Dedifferentiated amniotic fluid mesenchymal stem cell (primary cell): ENCODE measurements around the gene KNCN.

Experiments
- DNase-seq: peaks from one replicate; pipeline ENCODE4 v3.0.0-alpha.2; 2016; ENCODE audit errors: extremely low spot score

Gene KNCN

GRCh38 chr1:46544561-46545240 lies 6.7 kb downstream of the KNCN start:
- no peak for DNase-seq

DNA sequence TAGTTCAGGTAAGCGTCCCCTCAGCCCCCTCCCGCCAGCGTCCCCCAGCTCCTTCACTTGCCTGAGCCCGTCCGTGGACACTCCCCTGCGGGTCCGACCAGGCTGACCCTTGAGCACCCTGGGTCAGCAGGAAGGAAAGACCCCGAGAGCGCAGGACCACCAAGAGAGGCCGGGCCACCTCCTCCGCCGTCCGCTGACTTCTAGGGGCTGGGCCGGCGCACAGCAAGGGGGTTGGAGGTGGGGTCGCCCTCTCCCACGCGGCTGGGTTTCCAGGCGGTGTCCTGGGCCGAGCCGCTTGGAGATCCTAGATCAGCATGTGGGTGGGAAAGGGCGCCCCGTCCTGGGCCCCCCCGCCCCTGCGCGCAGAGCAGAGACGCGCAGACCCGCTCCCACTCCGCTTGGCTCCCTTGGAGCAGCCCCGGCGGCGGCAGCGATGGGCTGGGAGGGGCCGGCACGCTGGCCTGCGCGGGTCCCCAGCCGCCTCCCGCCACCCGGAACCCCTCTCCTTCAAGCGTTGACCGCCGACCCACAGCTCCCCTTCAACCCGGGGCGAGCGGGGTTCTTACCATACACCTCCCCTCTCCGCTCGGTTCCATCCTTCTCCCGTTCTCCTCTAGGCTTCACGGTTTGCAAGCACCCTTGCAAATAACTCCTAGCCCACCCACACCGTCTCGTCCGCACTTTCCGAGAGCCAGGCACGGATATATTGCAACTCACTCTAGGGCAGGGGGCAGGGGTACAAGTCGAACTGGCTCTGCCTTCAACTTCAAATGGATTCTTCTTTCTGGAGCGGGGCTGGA lies 7.5 kb downstream of the KNCN start:
- no peak for DNase-seq

DNA sequence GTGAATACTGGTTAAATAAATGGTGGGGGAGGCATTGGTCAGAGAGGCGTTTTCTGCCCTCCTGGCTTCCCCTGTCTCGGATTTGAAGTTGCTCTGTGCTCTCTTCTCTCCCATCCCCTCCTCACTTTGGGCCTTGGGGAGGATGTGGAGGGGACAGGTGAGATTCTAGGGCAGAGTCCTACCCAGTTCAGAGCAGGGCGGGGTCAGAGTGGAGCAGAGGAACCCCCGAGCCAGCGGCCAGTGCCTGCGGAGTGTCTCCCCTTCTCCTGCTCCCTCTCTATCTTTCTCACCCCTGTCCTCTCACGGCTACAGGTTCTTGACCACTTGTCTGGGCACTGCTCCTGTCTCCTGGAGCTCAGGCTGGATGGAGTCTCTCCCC lies 8.1 kb downstream of the KNCN start:
- DNase-seq: no peak

DNA sequence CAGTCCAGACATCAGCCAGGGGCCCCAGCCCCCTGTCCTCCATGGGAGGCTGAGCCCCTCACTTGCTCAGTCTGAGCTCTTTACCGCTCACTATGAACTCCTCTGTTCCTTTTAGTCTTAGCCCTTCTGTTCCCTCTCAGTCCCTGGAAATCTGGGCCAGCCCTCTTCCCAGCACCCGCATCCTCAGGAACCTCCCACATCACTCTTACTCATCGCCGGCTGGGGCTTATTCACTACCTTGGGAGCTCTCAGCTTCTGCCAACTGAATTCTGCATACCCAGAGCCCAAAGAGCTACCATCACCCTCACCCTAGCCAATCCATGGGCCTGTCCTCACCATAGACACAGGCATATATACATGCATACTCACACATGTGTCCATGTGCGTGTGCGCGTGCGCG lies 11.5 kb downstream of the KNCN start:
- no peak for DNase-seq

DNA sequence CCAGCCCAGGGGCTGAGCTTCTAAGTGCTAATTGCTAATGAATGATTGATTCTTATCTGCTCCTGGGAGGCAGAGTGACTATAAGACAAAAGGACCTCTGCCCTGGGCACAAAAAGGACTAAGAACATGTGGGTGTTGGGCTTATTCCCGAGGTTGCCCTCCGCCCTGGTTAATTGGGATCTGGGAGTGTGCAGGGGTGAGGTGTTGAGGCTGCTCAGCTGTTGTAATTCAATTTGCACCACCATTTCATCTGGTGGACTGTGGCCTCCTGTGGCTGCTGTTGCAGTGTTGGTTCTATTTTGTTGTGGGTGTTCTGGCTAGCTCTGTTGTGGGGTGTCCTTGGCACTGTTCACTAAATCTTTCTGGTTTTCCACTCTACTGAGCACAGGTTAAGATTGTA lies 13.3 kb downstream of the KNCN start:
- DNase-seq: no peak

DNA sequence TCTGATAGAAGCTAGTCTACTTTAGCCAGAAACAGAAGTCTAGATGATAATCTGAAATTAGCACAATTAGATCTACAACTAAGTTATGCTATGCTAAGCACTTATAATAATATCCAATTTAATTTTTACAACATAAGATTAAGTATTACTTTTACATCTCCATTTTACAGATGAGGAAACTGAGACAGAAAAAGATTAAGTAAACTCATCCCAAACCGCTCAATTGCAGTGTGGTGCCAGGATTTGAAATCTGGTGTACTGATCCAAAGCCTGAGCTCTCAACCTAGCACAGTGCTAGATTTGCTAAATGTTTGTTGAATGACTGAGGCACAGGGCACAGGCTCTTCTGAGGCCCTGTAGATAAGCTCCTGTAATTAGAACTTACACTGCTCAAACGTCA lies 13.8 kb downstream of the KNCN start:
- no peak for DNase-seq

- DNase-seq: no peak
Measured at GRCh38 chr1:46536527-46536926, 14.9 kb downstream of the KNCN start.

DNA sequence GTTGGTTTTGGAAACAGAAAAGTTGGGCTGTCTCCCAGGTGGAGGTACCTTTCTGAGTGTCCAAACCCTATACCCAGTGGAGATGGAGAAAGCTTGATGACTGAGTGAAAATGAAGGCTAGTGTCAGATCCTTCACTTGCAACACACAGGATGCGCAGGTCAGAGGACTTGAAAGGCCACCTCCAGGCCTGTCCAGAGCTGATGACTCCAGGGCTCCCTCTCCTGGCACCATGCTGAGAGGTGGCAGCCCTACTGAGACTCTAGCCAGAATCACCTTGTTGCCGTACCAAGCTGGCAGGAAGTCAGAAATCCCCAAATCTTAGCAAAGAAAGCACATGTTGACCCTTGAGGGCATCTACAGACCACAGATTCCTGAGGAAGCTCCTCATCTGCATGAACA lies 16.4 kb downstream of the KNCN start:
- DNase-seq: no peak

GRCh38 chr1:46533179-46533864 lies 18.1 kb downstream of the KNCN start:
- no peak for DNase-seq

GRCh38 chr1:46532498-46533178 lies 18.8 kb downstream of the KNCN start:
- peak; percentile 38 for DNase-seq

DNA sequence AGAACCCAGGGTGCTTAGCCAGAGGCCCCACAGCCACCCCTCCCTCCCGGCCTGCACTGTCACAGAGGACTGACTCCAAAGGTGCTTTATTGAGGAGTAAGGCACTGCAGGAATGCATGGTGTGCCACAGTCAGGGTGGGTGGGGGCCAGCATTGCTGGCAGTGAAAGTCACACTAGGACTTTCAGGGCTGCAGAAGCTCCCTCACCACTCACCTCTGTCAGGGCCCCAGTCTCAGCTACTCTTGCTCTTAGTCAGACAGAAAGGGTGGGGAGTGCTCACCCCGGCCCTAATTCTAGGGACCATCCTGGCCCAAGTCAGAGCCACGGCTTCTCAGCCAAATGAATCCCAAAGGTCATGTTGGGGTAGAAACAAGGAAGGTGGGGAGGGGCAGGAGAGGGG lies 19.4 kb downstream of the KNCN start:
- DNase-seq: no peak

- DNase-seq: no peak
Measured at GRCh38 chr1:46530791-46531409, 20.5 kb downstream of the KNCN start.

DNA sequence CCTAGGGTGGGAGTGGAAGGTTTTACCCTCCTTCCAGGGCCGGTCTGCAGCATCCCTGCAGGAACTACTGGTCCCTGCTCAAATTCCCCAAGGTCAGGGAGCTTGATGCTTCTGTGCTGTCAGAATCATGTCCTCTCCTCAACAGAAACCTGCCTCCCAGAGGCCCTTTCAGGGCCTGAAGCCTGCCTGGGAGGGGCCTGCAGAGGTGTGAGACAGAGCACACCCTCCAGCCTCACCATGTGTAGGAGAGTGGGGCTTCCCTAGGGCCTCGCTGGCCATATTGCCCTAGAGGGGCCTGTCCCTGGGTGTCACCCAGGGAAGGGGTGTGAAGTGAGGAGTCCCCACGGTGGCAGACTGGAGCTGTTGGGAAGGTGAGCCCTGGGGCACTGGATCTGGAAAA lies 21.1 kb downstream of the KNCN start:
- no peak for DNase-seq

GRCh38 chr1:46529031-46529630 lies 22.3 kb downstream of the KNCN start:
- no peak for DNase-seq

DNA sequence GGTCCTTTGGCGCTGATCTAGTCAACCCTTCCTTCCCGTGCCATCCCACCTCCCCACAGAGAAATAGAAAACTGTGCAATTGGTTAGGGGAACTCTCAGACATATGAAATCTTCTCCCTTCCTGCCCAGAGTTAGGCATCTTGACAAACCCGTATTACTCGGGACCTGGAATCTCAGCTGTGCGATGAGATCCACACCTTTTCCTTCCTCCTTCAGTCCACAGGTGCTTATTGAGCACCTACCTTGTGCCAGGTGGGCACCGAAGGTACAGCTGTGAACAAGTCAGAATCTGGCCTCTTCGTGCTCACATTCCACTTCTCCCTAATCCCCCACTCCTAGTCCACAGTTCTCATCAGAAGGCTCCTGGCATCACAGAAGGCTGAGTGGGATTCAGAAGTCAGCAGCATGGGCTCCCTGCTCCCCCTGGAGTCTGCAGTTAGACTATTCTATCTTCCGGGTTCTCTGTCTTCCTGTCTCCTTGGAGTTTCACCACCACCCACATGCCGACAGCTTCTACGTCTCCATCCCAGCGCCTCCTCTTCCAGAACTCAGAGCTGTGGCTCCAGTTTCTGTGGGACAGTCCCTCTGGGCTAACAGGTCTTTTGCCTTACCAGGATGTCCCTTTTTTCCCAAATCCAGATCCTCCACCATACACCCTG lies 23.0 kb downstream of the KNCN start:
- no peak for DNase-seq

- DNase-seq: peak; percentile 84
Measured at GRCh38 chr1:46527474-46528296, 23.8 kb downstream of the KNCN start.

DNA sequence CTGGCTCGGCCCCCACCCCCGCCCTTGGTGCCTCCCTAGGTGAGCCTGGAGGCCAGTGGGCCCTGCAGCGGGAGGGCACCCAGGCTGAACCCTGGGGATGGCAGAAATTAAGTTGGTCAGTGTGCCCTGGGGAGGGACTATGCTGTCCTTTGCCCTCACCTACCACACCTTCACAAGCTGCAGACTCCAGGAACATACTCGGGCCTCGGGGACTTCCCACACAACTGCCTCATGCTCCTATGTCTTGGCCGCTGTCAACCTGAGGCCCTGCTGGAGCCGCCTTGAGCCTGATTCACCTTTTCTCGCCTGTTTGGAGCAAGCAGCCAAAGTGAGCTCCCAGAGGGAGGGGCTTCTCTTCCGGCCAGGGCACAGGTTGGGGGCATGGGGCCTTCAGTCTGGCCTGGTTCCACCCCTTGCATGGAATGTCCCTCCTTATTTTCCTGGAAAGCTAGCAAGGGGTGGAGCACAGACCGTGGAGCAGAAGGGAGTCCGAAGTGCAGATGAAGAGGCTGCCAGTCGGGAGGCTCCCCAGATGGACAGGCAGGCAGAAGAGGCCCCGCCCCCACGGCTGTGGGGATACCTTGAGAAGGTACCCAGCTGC lies 24.7 kb downstream of the KNCN start:
- DNase-seq: no peak

DNA sequence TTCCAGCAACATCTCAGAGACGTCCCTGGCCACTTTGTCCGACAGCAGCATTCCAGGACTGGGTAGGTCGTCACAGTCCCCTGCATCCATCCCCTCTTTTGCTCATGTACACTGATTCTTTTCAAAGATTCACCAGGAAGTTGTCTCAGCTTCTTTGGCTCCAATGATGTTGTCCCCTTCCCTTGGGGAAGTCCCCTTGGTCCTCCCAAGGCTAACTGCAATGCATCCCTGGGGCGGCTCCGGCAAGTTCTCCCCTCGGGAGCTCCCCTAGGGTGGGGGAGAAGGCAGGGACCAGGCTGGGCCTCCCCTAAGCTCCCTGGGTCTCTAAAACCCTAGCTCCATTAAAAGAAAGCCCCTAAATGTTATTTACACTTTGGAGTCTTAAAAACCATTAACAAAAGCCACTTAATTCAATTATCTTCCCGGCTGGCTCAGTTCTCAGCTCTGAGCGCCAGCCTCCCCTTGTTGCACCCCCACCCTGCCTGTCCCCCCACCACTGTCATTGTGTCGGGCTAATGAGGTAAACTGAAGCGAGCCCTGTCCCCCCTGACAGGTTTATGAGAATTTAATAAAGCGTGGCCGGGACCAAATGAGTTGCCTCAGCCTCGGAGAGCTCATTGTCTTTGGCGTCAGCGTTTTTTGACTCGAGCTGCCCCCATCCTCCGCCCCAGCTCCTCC lies 25.3 kb downstream of the KNCN start:
- no peak for DNase-seq
